ENCODE measurements around the gene LNX2.
A peak's percentile ranks its signal among the peaks of the same experiment; 100 is the strongest.

Gene LNX2

GRCh38 chr13:27605099-27605498 lies 15.2 kb downstream of the LNX2 start:
- DNase-seq = no peak

GRCh38 chr13:27601803-27602202 lies 18.5 kb downstream of the LNX2 start:
- no peak for DNase-seq

- DNase-seq = no peak
These were observed 19.1 kb downstream of the LNX2 start for GRCh38 chr13:27601208-27601607.

GRCh38 chr13:27600711-27601110 lies 19.6 kb downstream of the LNX2 start:
- DNase-seq = no peak

- no peak for DNase-seq
These were observed 20.3 kb downstream of the LNX2 start for GRCh38 chr13:27599845-27600553.

- no peak for DNase-seq
These were observed 21.2 kb downstream of the LNX2 start for GRCh38 chr13:27599096-27599495.

GRCh38 chr13:27595055-27595811 lies 25.1 kb downstream of the LNX2 start:
- no peak for DNase-seq

- DNase-seq = no peak
These were observed 27.1 kb downstream of the LNX2 start for GRCh38 chr13:27593267-27593666.

- DNase-seq = no peak
These were observed 27.5 kb downstream of the LNX2 start for GRCh38 chr13:27592865-27593264.

- no peak for DNase-seq
These were observed 31.9 kb downstream of the LNX2 start for GRCh38 chr13:27588405-27588804.

- no peak for DNase-seq
These were observed 33.1 kb downstream of the LNX2 start for GRCh38 chr13:27587095-27587746.

- DNase-seq = no peak
These were observed 36.7 kb downstream of the LNX2 start for GRCh38 chr13:27583645-27584044.

- DNase-seq = no peak
These were observed 42.0 kb downstream of the LNX2 start for GRCh38 chr13:27578121-27579030.

- DNase-seq = no peak
These were observed 45.7 kb downstream of the LNX2 start for GRCh38 chr13:27574661-27575060.

- no peak for DNase-seq
These were observed 47.1 kb downstream of the LNX2 start for GRCh38 chr13:27573265-27573664.

- DNase-seq = no peak
These were observed 48.0 kb downstream of the LNX2 start for GRCh38 chr13:27572234-27572901.

- no peak for DNase-seq
These were observed 49.4 kb downstream of the LNX2 start for GRCh38 chr13:27570906-27571305.

- no peak for DNase-seq
These were observed 50.9 kb downstream of the LNX2 start for GRCh38 chr13:27569405-27569804.

- DNase-seq = no peak
These were observed 54.5 kb downstream of the LNX2 start for GRCh38 chr13:27565818-27566217.

- no peak for DNase-seq
These were observed 57.9 kb downstream of the LNX2 start for GRCh38 chr13:27562457-27562856.

- peak; percentile 41 for DNase-seq
These were observed 60.6 kb downstream of the LNX2 start for GRCh38 chr13:27559719-27560118.

GRCh38 chr13:27556109-27556508 lies 64.2 kb downstream of the LNX2 start:
- DNase-seq = no peak

All from CD4-positive, alpha-beta T cell treated with Interleukin-21 for 1 hour (primary cell).